CD4-positive, alpha-beta T cell treated with Interleukin-1 beta for 1 hour (primary cell): ENCODE results near the gene PLIN4.

Experiments used
- DNase-seq, 2 donors: peaks; one replicate each; pipeline ENCODE4 v3.0.0-alpha.2; 2020 to 2022

PLIN4 gene

DNA sequence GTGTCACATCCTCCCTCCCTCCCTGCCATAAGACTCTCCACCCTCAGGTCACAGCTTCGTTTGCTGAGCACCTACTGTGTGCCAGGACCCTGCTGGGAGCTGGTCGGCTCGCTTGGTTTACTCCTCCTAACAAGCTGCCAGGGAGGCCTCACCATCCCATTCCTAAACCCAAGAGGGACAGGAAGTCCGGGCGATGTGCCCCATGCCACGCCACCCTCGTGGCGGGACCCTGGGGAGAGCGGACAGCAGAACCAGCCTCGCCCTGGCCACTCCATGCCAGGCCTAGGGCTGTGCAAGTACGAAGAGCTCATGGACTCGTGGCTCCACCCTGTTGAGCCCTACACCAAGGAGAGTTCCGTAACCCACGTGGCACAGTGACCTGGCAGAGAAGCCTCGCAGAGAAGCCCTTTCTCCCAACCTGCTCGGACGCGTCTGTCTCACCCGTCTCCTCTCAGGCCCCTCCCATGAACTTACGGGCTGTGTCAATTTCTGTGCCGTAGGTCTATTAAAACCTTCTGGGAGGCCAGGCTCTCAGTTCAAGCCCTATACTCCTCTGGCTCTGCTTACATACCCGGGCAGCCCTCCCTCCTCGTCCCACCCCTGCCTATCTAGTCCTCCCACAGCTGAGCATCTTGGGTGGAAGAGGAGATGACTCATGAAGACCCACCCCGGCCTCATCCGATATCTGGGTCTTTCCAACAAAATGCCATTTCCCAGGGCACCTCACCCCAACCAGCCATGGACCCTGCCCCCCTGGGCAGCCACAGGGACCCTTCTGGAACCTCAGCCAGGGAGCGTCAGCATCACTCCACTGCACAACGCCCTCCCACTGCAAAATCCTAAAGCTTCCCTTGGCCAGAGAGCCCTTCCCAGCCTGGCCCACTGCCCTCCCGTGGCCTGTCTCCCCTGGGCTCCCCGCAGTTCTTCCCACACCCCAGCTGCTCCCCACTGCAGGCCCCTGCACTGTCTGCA lies 63.3 kb downstream of the PLIN4 start:
- no peak for DNase-seq

DNA sequence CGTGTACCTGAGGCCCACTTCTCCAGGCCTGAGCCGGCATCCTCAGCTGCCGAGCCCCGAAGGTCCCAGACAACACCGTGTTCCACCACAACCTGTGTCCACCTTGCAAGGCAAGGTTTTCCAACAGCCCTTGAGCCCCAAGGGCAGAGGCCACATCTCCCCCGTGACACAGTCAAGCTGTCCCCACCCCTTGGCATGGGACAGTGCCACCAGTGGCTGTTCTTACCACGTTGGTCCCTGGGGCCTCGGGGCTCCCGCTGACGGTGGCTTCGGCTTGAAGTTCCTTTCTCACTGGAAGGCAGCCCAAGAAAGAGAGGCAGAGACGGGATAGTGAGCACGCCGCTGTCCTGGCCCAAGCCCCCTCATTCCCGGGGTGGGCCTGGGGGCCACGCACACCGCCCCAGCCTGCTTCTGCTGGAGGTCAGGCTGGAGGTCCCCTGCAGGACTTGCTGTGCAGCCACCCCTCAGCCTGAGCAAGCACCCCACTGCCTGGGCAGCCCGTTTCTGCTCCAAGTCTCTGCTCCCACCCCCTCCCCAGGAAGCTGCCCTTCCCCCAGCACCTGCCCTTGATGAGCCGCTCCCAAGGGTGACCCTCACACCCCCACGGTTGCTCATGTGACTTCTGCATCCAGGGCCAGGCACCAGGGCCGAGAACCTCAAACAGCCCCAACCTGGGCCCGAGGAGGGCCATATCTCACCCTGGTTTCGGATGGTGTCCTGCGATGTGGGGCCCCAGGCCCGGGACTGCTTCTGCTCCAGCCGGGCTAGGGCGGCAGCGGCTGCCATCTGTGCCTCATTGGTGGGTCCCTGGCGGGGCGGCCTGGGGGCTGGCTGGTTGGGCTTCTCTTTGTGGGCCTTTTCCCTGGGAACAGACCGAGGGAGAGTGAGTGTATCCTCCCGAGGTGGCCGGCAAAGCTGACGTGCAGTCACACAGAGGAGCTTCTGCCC lies 64.8 kb downstream of the PLIN4 start:
- DNase-seq = no peak

DNA sequence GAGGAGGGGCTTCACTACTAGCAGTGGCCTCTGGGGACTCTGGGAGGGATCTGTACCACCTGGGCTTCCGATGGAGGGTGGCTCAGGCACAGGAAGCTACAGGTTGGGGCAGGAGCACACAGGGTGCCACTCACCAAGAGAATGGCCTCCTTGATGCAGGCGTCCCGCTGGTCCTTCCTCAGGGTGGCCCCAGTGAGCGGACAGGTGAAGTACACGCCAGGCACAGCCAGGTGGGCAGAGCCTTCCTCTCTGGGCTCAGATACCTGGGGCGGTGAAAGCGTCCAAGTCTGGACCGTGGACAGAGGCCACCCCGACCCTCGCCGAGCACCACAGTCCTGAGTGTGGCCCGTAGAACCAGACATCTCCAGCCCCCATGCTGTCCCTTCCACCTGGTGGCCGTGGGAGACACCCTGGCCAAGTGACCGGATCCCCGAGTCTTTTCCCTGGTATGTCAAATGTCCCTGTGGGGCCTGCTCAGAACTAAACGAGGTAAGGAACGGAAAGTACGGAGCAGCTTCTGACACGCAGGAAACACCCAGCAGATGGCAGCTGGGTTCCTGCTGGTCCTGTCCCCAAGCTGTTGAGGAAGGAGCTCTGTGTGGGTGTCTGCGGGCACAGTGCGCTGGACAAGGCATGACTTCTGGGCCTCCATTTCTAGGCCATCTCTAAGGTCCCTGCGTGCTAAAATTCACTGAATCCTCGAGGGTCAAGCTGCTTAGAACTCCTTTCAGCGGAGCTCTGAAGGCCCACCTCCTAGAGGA lies 65.9 kb downstream of the PLIN4 start:
- DNase-seq = no peak
